ENCODE data around the gene VTCN1. TPM values are rescaled to one million over a fixed set of nuclear protein-coding genes. Genes with fewer than 3 reads are reported as not detected.

The VTCN1 gene
- total RNA-seq, 1 experiment from 2014 or later: 0.52 TPM

- Mint-ChIP-seq H3K4me3 (ENCODE audit: unreplicated experiment) (no peak overlapping the region), H3K27ac (ENCODE audit: unreplicated experiment) (no peak overlapping the region), H3K36me3 (ENCODE audit: insufficient read depth, unreplicated experiment) (no peaks in the 10 kb centered on the region), H3K4me1 (ENCODE audit: low read depth, unreplicated experiment) (peaks cover 14% of the 10 kb centered on the region), H3K27me3 (ENCODE audit: insufficient read depth, unreplicated experiment) (no peaks in the 10 kb centered on the region), H3K9me3 (ENCODE audit: unreplicated experiment) (no peaks in the 10 kb centered on the region)
- TF ChIP-seq, protein P1, sequence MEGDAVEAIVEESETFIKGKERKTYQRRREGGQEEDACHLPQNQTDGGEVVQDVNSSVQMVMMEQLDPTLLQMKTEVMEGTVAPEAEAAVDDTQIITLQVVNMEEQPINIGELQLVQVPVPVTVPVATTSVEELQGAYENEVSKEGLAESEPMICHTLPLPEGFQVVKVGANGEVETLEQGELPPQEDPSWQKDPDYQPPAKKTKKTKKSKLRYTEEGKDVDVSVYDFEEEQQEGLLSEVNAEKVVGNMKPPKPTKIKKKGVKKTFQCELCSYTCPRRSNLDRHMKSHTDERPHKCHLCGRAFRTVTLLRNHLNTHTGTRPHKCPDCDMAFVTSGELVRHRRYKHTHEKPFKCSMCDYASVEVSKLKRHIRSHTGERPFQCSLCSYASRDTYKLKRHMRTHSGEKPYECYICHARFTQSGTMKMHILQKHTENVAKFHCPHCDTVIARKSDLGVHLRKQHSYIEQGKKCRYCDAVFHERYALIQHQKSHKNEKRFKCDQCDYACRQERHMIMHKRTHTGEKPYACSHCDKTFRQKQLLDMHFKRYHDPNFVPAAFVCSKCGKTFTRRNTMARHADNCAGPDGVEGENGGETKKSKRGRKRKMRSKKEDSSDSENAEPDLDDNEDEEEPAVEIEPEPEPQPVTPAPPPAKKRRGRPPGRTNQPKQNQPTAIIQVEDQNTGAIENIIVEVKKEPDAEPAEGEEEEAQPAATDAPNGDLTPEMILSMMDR (IDR thresholded peaks at IDR 0.05; ENCODE audit: insufficient read depth in 1 of 2, low read depth in 1 of 2, low read length in 1 of 2, severe bottlenecking in 1 of 2, unreplicated experiment in 1 of 2): no peak
- ChIA-PET POLR2A (no interaction called here), CTCF (no interaction called here)
- intact Hi-C loops (cut with micrococcal nuclease; ENCODE audit: unreplicated experiment): no loop called here
- H3K27me3 ChIP-seq (replicated peaks; ENCODE audit: control insufficient read depth, insufficient read depth, low read length): no peaks in the 10 kb centered on the region
- H3K9me3 ChIP-seq: no peaks in the 10 kb centered on the region
- DNase-seq: no peak
- H3K4me1 ChIP-seq: peaks cover 7% of the 10 kb centered on the region; the same call in 1 of the 2 replicates
- no peak overlapping the region for H3K4me3 ChIP-seq (ENCODE audit: low read depth, low read length)
- no TSS peak for BruUV-seq (replicated peaks)
- no peaks in the 10 kb centered on the region for H3K36me3 ChIP-seq (ENCODE audit: control insufficient read depth, insufficient read depth, low read length)
Measured at GRCh38 chr1:117180147-117180967, 30.4 kb downstream of the VTCN1 start.

DNA sequence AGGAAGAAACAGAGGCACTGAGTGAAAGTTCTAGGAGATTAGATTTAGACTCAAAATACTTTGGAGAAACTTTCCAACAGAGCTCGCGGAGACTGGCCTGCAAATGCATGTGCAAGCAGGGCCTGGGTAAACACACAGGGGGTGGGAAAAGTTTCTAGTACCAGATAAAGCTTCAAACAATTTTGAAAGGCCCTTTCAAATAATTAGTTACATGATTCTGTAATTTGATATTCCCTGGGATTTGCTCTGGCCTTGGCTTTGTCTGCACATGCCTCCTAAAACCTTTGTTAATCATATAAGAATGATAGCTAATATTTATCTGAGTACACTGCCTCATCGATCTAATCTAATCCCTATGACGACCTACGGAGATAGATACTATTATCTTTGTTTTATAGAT lies 31.3 kb downstream of the VTCN1 start:
- Mint-ChIP-seq H3K4me3 (ENCODE audit: unreplicated experiment) (no peak overlapping the region), H3K27ac (ENCODE audit: unreplicated experiment) (no peak overlapping the region), H3K36me3 (ENCODE audit: insufficient read depth, unreplicated experiment) (no peaks in the 10 kb centered on the region), H3K4me1 (ENCODE audit: low read depth, unreplicated experiment) (peaks cover 14% of the 10 kb centered on the region), H3K9me3 (ENCODE audit: unreplicated experiment) (no peaks in the 10 kb centered on the region), H3K27me3 (ENCODE audit: insufficient read depth, unreplicated experiment) (no peaks in the 10 kb centered on the region)
- Histone ChIP-seq H3K27me3 (replicated peaks; ENCODE audit: control insufficient read depth, insufficient read depth, low read length) (no peaks in the 10 kb centered on the region), H3K9me3 (no peaks in the 10 kb centered on the region), H3K4me1 (peaks cover 7% of the 10 kb centered on the region; the same call in 1 of the 2 replicates), H3K36me3 (ENCODE audit: control insufficient read depth, insufficient read depth, low read length) (no peaks in the 10 kb centered on the region), H3K4me3 (ENCODE audit: low read depth, low read length) (no peak overlapping the region)
- DNase-seq: no peak
- CTCF ChIA-PET: interaction anchor here (1.2 kb wide), 1 partner anchor 51 kb away, joined by 6 read pairs; no protein-coding TSS in a partner anchor
- POLR2A ChIA-PET: interaction anchor here (0.5 kb wide), 1 partner anchor 26 kb away, joined by 4 read pairs; no protein-coding TSS in a partner anchor
- BruUV-seq (replicated peaks): no TSS peak
- TF ChIP-seq, protein P1 (IDR thresholded peaks at IDR 0.05; ENCODE audit: insufficient read depth in 1 of 2, low read depth in 1 of 2, low read length in 1 of 2, severe bottlenecking in 1 of 2, unreplicated experiment in 1 of 2): no peak
- intact Hi-C loops (cut with micrococcal nuclease; ENCODE audit: unreplicated experiment): no loop called here

- H3K27ac Mint-ChIP-seq (ENCODE audit: unreplicated experiment): no peak overlapping the region
- H3K4me3 ChIP-seq (ENCODE audit: low read depth, low read length): no peak overlapping the region
- peaks cover 14% of the 10 kb centered on the region for H3K4me1 Mint-ChIP-seq (ENCODE audit: low read depth, unreplicated experiment)
- no peaks in the 10 kb centered on the region for H3K9me3 ChIP-seq
- no peaks in the 10 kb centered on the region for H3K27me3 ChIP-seq (replicated peaks; ENCODE audit: control insufficient read depth, insufficient read depth, low read length)
- no peak for DNase-seq
- H3K9me3 Mint-ChIP-seq (ENCODE audit: unreplicated experiment): no peaks in the 10 kb centered on the region
- intact Hi-C loops (cut with micrococcal nuclease; ENCODE audit: unreplicated experiment): no loop called here
- no peaks in the 10 kb centered on the region for H3K27me3 Mint-ChIP-seq (ENCODE audit: insufficient read depth, unreplicated experiment)
- ChIA-PET CTCF (interaction anchor here (1.2 kb wide), 1 partner anchor 51 kb away, joined by 6 read pairs; no protein-coding TSS in a partner anchor), POLR2A (interaction anchor here (0.5 kb wide), 1 partner anchor 26 kb away, joined by 4 read pairs; no protein-coding TSS in a partner anchor)
- peaks cover 7% of the 10 kb centered on the region; the same call in 1 of the 2 replicates for H3K4me1 ChIP-seq
- no TSS peak for BruUV-seq (replicated peaks)
- H3K4me3 Mint-ChIP-seq (ENCODE audit: unreplicated experiment): no peak overlapping the region
- no peaks in the 10 kb centered on the region for H3K36me3 ChIP-seq (ENCODE audit: control insufficient read depth, insufficient read depth, low read length)
- H3K36me3 Mint-ChIP-seq (ENCODE audit: insufficient read depth, unreplicated experiment): no peaks in the 10 kb centered on the region
- TF ChIP-seq, protein P1 (IDR thresholded peaks at IDR 0.05; ENCODE audit: insufficient read depth in 1 of 2, low read depth in 1 of 2, low read length in 1 of 2, severe bottlenecking in 1 of 2, unreplicated experiment in 1 of 2): no peak
Measured at GRCh38 chr1:117178756-117179155, 32.0 kb downstream of the VTCN1 start.
